OCI-LY1 (cell line): ENCODE results near the gene IQCF5.

Experiments
- H2AFZ ChIP-seq: fragments of 200-600 bp; sonication (generic), shearing (Covaris generic); 2 replicates; pipeline ENCODE4 v1.6.0; 2014; ENCODE audit warnings: antibody characterized with exemption, mild to moderate bottlenecking, low read length
- H3F3A ChIP-seq: fragments of 200-600 bp; sonication (generic), shearing (Covaris generic); 2 replicates; pipeline ENCODE4 v1.6.0; 2014; ENCODE audit warnings: mild to moderate bottlenecking, antibody characterized with exemption, low read length, moderate library complexity; ENCODE audit not compliant: insufficient read depth
- H3K27ac ChIP-seq: fragments of 200-600 bp; sonication (generic); 2 replicates; pipeline ENCODE4 v1.5.1; 2014; ENCODE audit warnings: low read length, mixed run types, mild to moderate bottlenecking, low read depth; ENCODE audit not compliant: poor library complexity, severe bottlenecking
- H3K27me3 ChIP-seq: fragments of 200-600 bp; sonication (generic); 2 replicates; pipeline ENCODE4 v1.6.0; 2014; ENCODE audit warnings: antibody characterized with exemption, mild to moderate bottlenecking, low read length, moderate library complexity; ENCODE audit not compliant: insufficient read depth
- H3K36me3 ChIP-seq: fragments of 200-600 bp; sonication (generic); 2 replicates; pipeline ENCODE4 v1.6.1; 2014; ENCODE audit warnings: mild to moderate bottlenecking, antibody characterized with exemption, low read length, moderate library complexity, mixed read lengths; ENCODE audit not compliant: insufficient read depth
- H3K4me1 ChIP-seq: fragments of 200-600 bp; sonication (generic); 2 replicates; pipeline ENCODE4 v1.5.1; 2014; ENCODE audit warnings: mild to moderate bottlenecking, low read length, moderate library complexity; ENCODE audit not compliant: insufficient read depth, severe bottlenecking
- H3K4me2 ChIP-seq: fragments of 200-600 bp; sonication (generic), shearing (Covaris generic); 2 replicates; pipeline ENCODE4 v1.6.1; 2014; ENCODE audit warnings: low read length
- H3K4me3 ChIP-seq: fragments of 200-600 bp; sonication (generic); 2 replicates; pipeline ENCODE4 v1.5.1; 2014; ENCODE audit warnings: low read length, low read depth, mild to moderate bottlenecking, mixed read lengths; ENCODE audit not compliant: poor library complexity, severe bottlenecking
- H3K79me2 ChIP-seq: fragments of 200-600 bp; shearing (Covaris generic); 2 replicates; pipeline ENCODE4 v1.6.1; 2016; ENCODE audit warnings: mixed run types, low read length, mixed read lengths; ENCODE audit not compliant: insufficient read depth
- H3K9ac ChIP-seq: fragments of 200-600 bp; sonication (generic), shearing (Covaris generic); 2 replicates; pipeline ENCODE4 v1.6.1; 2014; ENCODE audit warnings: mild to moderate bottlenecking, low read length, mixed read lengths
- H3K9me2 ChIP-seq: fragments of 200-600 bp; sonication (generic), shearing (Covaris generic); 2 replicates; pipeline ENCODE4 v1.6.1; 2014; ENCODE audit warnings: low read depth, mild to moderate bottlenecking, low read length, mixed read lengths
- H3K9me3 ChIP-seq: fragments of 200-600 bp; shearing (Covaris generic); 2 replicates; pipeline ENCODE4 v1.6.1; 2014; ENCODE audit warnings: low read length, mixed read lengths
- H4K20me1 ChIP-seq: fragments of 200-600 bp; sonication (generic), shearing (Covaris generic); 2 replicates; pipeline ENCODE4 v1.6.0; 2016; ENCODE audit warnings: mild to moderate bottlenecking, low read length; ENCODE audit not compliant: insufficient read depth
- EZH2 ChIP-seq: fragments of 200-600 bp; sonication (generic), shearing (Covaris generic); IDR thresholded peaks from 2 replicates; pipeline ENCODE4 v1.8.0; 2017; ENCODE audit warnings: borderline replicate concordance, mixed run types, mild to moderate bottlenecking, antibody characterized with exemption, low read length, moderate library complexity, mixed read lengths
- TF ChIP-seq, protein P1 (sequence below): fragments of 200-600 bp; sonication (generic), shearing (Covaris generic); IDR thresholded peaks from 2 replicates; pipeline ENCODE4 v1.5.1; 2017; ENCODE audit warnings: mild to moderate bottlenecking, antibody characterized with exemption, low read length, moderate library complexity, mixed read lengths

The IQCF5 gene

DNA sequence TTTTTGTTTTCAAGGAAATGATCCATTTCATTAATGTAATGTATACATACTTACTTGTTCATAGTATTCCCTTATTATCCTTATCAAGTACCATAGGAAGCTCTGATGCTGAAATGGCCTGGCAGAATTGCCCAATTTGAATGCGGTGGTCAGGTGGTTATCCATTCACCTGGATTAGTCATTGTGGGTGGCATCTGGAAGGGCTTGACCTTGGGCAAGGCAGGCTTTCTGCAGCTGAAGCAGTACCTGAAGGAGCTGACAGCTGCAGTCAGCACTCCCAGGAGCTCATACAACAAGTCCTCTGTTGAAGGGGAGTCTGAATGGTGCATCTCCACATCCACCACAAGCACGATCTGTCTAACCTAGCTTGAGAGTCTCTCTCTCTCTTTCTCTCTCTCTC is 12.2 kb upstream of the IQCF5 start:
- Histone ChIP-seq H3F3A (no peaks in the 10 kb centered on the region), H3K4me2 (no peak overlapping the region), H3K9ac (no peak overlapping the region), H3K27me3 (no peaks in the 10 kb centered on the region; the same call in 1 of the 2 replicates), H3K4me3 (no peak overlapping the region), H3K9me2 (no peaks in the 10 kb centered on the region), H3K9me3 (no peaks in the 10 kb centered on the region), H3K4me1 (no peaks in the 10 kb centered on the region), H3K36me3 (no peaks in the 10 kb centered on the region), H3K27ac (no peak overlapping the region), H2AFZ (no peak overlapping the region), H3K79me2 (no peaks in the 10 kb centered on the region), H4K20me1 (no peaks in the 10 kb centered on the region)
- TF ChIP-seq, protein P1, sequence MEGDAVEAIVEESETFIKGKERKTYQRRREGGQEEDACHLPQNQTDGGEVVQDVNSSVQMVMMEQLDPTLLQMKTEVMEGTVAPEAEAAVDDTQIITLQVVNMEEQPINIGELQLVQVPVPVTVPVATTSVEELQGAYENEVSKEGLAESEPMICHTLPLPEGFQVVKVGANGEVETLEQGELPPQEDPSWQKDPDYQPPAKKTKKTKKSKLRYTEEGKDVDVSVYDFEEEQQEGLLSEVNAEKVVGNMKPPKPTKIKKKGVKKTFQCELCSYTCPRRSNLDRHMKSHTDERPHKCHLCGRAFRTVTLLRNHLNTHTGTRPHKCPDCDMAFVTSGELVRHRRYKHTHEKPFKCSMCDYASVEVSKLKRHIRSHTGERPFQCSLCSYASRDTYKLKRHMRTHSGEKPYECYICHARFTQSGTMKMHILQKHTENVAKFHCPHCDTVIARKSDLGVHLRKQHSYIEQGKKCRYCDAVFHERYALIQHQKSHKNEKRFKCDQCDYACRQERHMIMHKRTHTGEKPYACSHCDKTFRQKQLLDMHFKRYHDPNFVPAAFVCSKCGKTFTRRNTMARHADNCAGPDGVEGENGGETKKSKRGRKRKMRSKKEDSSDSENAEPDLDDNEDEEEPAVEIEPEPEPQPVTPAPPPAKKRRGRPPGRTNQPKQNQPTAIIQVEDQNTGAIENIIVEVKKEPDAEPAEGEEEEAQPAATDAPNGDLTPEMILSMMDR, result no peak
- no peak for TF ChIP-seq EZH2

DNA sequence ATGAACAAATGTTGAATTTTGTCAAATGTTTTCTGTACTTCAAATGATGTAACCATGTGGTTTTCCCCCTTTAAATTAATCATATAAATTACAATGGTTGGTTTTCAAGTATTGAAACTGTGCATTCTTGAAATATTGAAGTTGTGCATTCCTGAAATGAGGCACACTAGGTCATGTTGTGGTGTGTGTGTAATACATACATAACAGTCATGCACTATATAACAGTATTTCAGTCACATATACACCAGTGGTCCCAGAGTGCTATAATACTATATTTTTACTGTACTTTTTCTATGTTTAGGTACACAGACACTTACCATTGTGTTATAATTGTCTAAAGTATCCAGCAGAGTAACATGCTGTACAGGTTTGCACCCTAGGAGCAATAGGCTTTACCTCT is 11.0 kb upstream of the IQCF5 start:
- no peaks in the 10 kb centered on the region for H3K9me3 ChIP-seq
- H3K4me2 ChIP-seq, result no peak overlapping the region
- no peaks in the 10 kb centered on the region for H3K79me2 ChIP-seq
- no peak overlapping the region for H3K9ac ChIP-seq
- no peak overlapping the region for H3K4me3 ChIP-seq
- H2AFZ ChIP-seq, result no peak overlapping the region
- no peak overlapping the region for H3K27ac ChIP-seq
- H3K36me3 ChIP-seq, result no peaks in the 10 kb centered on the region
- no peaks in the 10 kb centered on the region for H4K20me1 ChIP-seq
- TF ChIP-seq, protein P1, result no peak
- no peak for TF ChIP-seq EZH2
- no peaks in the 10 kb centered on the region for H3K9me2 ChIP-seq
- H3F3A ChIP-seq, result no peaks in the 10 kb centered on the region
- no peaks in the 10 kb centered on the region for H3K4me1 ChIP-seq
- H3K27me3 ChIP-seq, result no peaks in the 10 kb centered on the region; the same call in 1 of the 2 replicates

DNA sequence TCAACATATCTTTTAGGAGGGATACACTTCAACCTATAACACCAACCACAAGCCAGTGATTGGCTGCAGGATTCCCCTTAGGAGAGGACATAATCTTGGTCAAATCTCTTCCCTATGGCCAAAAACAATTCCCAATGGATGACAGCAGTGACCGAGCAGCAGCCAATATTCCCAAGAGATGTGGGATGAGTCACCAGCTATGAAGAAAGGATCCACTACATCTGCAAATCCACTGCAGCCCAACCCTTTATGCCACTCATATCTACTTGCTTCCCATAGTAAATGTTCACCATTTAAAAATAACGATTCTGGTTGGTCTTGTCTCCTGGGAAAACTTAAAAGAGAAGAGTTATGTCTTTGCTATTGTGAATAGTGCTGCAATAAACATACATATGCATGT is 4.5 kb upstream of the IQCF5 start:
- no peaks in the 10 kb centered on the region for H3K9me2 ChIP-seq
- no peak overlapping the region for H3K4me2 ChIP-seq

More for the DNA sequence above, 4.5 kb upstream of the IQCF5 start:
- H3K9ac ChIP-seq, result no peak overlapping the region
- H3K36me3 ChIP-seq, result no peaks in the 10 kb centered on the region
- H3K4me1 ChIP-seq, result no peaks in the 10 kb centered on the region
- H3K27ac ChIP-seq, result no peak overlapping the region
- no peak overlapping the region for H3K4me3 ChIP-seq
- no peaks in the 10 kb centered on the region for H3K79me2 ChIP-seq
- no peaks in the 10 kb centered on the region for H3F3A ChIP-seq
- TF ChIP-seq, protein P1, result no peak
- no peak for TF ChIP-seq EZH2
- no peak overlapping the region for H2AFZ ChIP-seq
- H4K20me1 ChIP-seq, result no peaks in the 10 kb centered on the region
- no peaks in the 10 kb centered on the region for H3K9me3 ChIP-seq
- H3K27me3 ChIP-seq, result peaks cover 6% of the 10 kb centered on the region; the same call in 1 of the 2 replicates
